Omental fat pad (tissue), 4 donors: ENCODE measurements around the gene ALDOA. TPM values are rescaled to one million over a fixed set of nuclear protein-coding genes. Genes with fewer than 3 reads are reported as not detected.
"Not testable (repeated sequence)": the region's sequence is repeated elsewhere in the genome, so short reads cannot be mapped to it uniquely, and the experiment has no call there.

Source experiments
- ATAC-seq: fragments of 150-250 bp; one replicate; pipeline ENCODE4 v1.9.1; 2016; ENCODE audit warnings: mild to moderate bottlenecking, moderate library complexity; ENCODE audit not compliant: low FRiP score
- DNase-seq: peaks from one replicate; pipeline ENCODE4 v3.0.0-alpha.2; 2019; ENCODE audit warnings: low spot score
- CTCF ChIP-seq, 3 donors: fragments of 450-650 bp; IDR thresholded peaks; one replicate each; pipeline ENCODE4 v1.5.1; 2016 to 2017; ENCODE audit warnings: antibody characterized with exemption in 3 of 3, mild to moderate bottlenecking in 3 of 3, moderate library complexity in 2 of 3
- total RNA-seq, 4 donors: library from RNA; depleted of rRNA; stranded (reverse); fragments of >200 nt; gene quantifications; one replicate each; pipeline ENCODE4 v1.1.0, GENCODE V29; 2016

ALDOA gene
- total RNA-seq, 4 donors from 2014 or later, result 468 to 864 (median 772) TPM

- ATAC-seq (no peak), DNase-seq (no peak)
- no peak for TF ChIP-seq CTCF (IDR thresholded peaks at IDR 0.05)
Measured at GRCh38 chr16:30030011-30030685, 35.4 kb upstream of the ALDOA start.

- TF ChIP-seq CTCF (IDR thresholded peaks at IDR 0.05), result no peak
- DNase-seq (no peak), ATAC-seq (no peak)
Measured at GRCh38 chr16:30030841-30031413, 34.6 kb upstream of the ALDOA start, which contains the start of gene TLCD3B. Gene TLCD3B (minus strand): TSS chr16:30031271. CDS start chr16:30030527, 744 bp downstream.

- TF ChIP-seq CTCF (IDR thresholded peaks at IDR 0.05), result no peak
- no peak for ATAC-seq
- no peak for DNase-seq
Measured at GRCh38 chr16:30031477-30031918, 34.1 kb upstream of the ALDOA start.

- ATAC-seq, result no peak
- TF ChIP-seq CTCF (IDR thresholded peaks at IDR 0.05), result peak in 2 of 3 donors; percentile 13 to 32
- DNase-seq, result no peak
Measured at GRCh38 chr16:30032083-30032819, 33.3 kb upstream of the ALDOA start.

GRCh38 chr16:30033270-30033669, 32.3 kb upstream of the ALDOA start:
- no peak for ATAC-seq
- no peak for TF ChIP-seq CTCF (IDR thresholded peaks at IDR 0.05)
- DNase-seq, result no peak

- DNase-seq (no peak), ATAC-seq (no peak)
- no peak for TF ChIP-seq CTCF (IDR thresholded peaks at IDR 0.05)
Measured at GRCh38 chr16:30040221-30040620, 25.3 kb upstream of the ALDOA start.

- not testable (repeated sequence) for ATAC-seq, DNase-seq
Measured at GRCh38 chr16:30040690-30041089, 24.9 kb upstream of the ALDOA start.
